Measurements from ENCODE around the gene MTHFSD.

The MTHFSD gene

GRCh38 chr16:86549076-86549892, 5.8 kb downstream of the MTHFSD start:
- DNase-seq (ENCODE audit: low spot score) = no peak

- no peak for DNase-seq (ENCODE audit: low spot score)
These were observed 7.7 kb downstream of the MTHFSD start for GRCh38 chr16:86547286-86547685.

- no peak for DNase-seq (ENCODE audit: low spot score)
These were observed 8.4 kb downstream of the MTHFSD start for GRCh38 chr16:86546638-86547013.

- no peak for DNase-seq (ENCODE audit: low spot score)
These were observed 8.9 kb downstream of the MTHFSD start for GRCh38 chr16:86545954-86546637.

GRCh38 chr16:86545481-86545880, 9.6 kb downstream of the MTHFSD start:
- DNase-seq (ENCODE audit: low spot score) = no peak

GRCh38 chr16:86542756-86543750, 12.0 kb downstream of the MTHFSD start:
- DNase-seq (ENCODE audit: low spot score) = no peak

- DNase-seq (ENCODE audit: low spot score) = no peak
These were observed 13.5 kb downstream of the MTHFSD start for GRCh38 chr16:86541560-86541959.

GRCh38 chr16:86540894-86541293, 14.1 kb downstream of the MTHFSD start:
- DNase-seq (ENCODE audit: low spot score) = no peak

GRCh38 chr16:86538196-86538780, 16.7 kb downstream of the MTHFSD start:
- DNase-seq (ENCODE audit: low spot score) = no peak

- DNase-seq (ENCODE audit: low spot score) = no peak
These were observed 17.5 kb downstream of the MTHFSD start for GRCh38 chr16:86537486-86537885.

GRCh38 chr16:86536621-86537020, 18.4 kb downstream of the MTHFSD start:
- DNase-seq (ENCODE audit: low spot score) = no peak

- no peak for DNase-seq (ENCODE audit: low spot score)
These were observed 20.0 kb downstream of the MTHFSD start for GRCh38 chr16:86534779-86535615.

GRCh38 chr16:86533767-86534351, 21.2 kb downstream of the MTHFSD start:
- DNase-seq (ENCODE audit: low spot score) = no peak

- no peak for DNase-seq (ENCODE audit: low spot score)
These were observed 22.0 kb downstream of the MTHFSD start for GRCh38 chr16:86533076-86533475.

- no peak for DNase-seq (ENCODE audit: low spot score)
These were observed 22.6 kb downstream of the MTHFSD start for GRCh38 chr16:86532526-86532815.

- no peak for DNase-seq (ENCODE audit: low spot score)
These were observed 23.2 kb downstream of the MTHFSD start for GRCh38 chr16:86531641-86532525.

- no peak for DNase-seq (ENCODE audit: low spot score)
These were observed 23.9 kb downstream of the MTHFSD start for GRCh38 chr16:86531191-86531545.

GRCh38 chr16:86530251-86531190, 24.5 kb downstream of the MTHFSD start:
- no peak for DNase-seq (ENCODE audit: low spot score)

- no peak for DNase-seq (ENCODE audit: low spot score)
These were observed 25.9 kb downstream of the MTHFSD start for GRCh38 chr16:86529160-86529559.
